ENCODE results near the gene CCDC148.

Gene CCDC148

GRCh38 chr2:158213773-158214172, 242.8 kb downstream of the CCDC148 start:
- Histone ChIP-seq H3K4me3 (ENCODE audit: low read length) (no peak overlapping the region), H3K9me2 (replicated peaks; ENCODE audit: control insufficient read depth, low read length) (no peaks in the 10 kb centered on the region), H4K20me1 (ENCODE audit: control insufficient read depth, insufficient read depth, low read depth, low read length) (no peaks in the 10 kb centered on the region), H3K79me2 (ENCODE audit: control insufficient read depth, low read length) (no peaks in the 10 kb centered on the region), H3F3A (ENCODE audit: control insufficient read depth, insufficient read depth) (no peaks in the 10 kb centered on the region), H3K27ac (ENCODE audit: low read depth, low read length) (no peak overlapping the region), H3K4me2 (ENCODE audit: low read length) (no peak overlapping the region), H3K36me3 (ENCODE audit: control insufficient read depth, low read length) (no peaks in the 10 kb centered on the region), H3K27me3 (ENCODE audit: control insufficient read depth, low read length) (no peaks in the 10 kb centered on the region), H3K9me3 (ENCODE audit: control insufficient read depth, insufficient read depth, low read length) (no peaks in the 10 kb centered on the region), H3K4me1 (ENCODE audit: control insufficient read depth, low read length) (peaks cover 8% of the 10 kb centered on the region)
- TF ChIP-seq CTCF (IDR thresholded peaks at IDR 0.05; ENCODE audit: low read depth, low read length, poor library complexity, severe bottlenecking) (no peak), EZH2phosphoT487 (IDR thresholded peaks at IDR 0.05; ENCODE audit: borderline replicate concordance, low read length) (no peak)

- TF ChIP-seq CTCF (IDR thresholded peaks at IDR 0.05; ENCODE audit: low read depth, low read length, poor library complexity, severe bottlenecking): no peak
- TF ChIP-seq EZH2phosphoT487 (IDR thresholded peaks at IDR 0.05; ENCODE audit: borderline replicate concordance, low read length): no peak
- Histone ChIP-seq H3K4me3 (ENCODE audit: low read length) (no peak overlapping the region), H3K27ac (ENCODE audit: low read depth, low read length) (no peak overlapping the region), H3K4me1 (ENCODE audit: control insufficient read depth, low read length) (peaks cover 8% of the 10 kb centered on the region), H3K36me3 (ENCODE audit: control insufficient read depth, low read length) (no peaks in the 10 kb centered on the region), H3K27me3 (ENCODE audit: control insufficient read depth, low read length) (no peaks in the 10 kb centered on the region), H3K9me2 (replicated peaks; ENCODE audit: control insufficient read depth, low read length) (no peaks in the 10 kb centered on the region), H3K4me2 (ENCODE audit: low read length) (no peak overlapping the region), H3K79me2 (ENCODE audit: control insufficient read depth, low read length) (no peaks in the 10 kb centered on the region), H3F3A (ENCODE audit: control insufficient read depth, insufficient read depth) (no peaks in the 10 kb centered on the region), H3K9me3 (ENCODE audit: control insufficient read depth, insufficient read depth, low read length) (no peaks in the 10 kb centered on the region), H4K20me1 (ENCODE audit: control insufficient read depth, insufficient read depth, low read depth, low read length) (no peaks in the 10 kb centered on the region)
Observed at GRCh38 chr2:158212301-158212700, 244.3 kb downstream of the CCDC148 start.

- TF ChIP-seq CTCF (IDR thresholded peaks at IDR 0.05; ENCODE audit: low read depth, low read length, poor library complexity, severe bottlenecking): no peak
- no peak for TF ChIP-seq EZH2phosphoT487 (IDR thresholded peaks at IDR 0.05; ENCODE audit: borderline replicate concordance, low read length)
- no peaks in the 10 kb centered on the region for H3K9me3 ChIP-seq (ENCODE audit: control insufficient read depth, insufficient read depth, low read length)
- no peak overlapping the region for H3K4me3 ChIP-seq (ENCODE audit: low read length)
- no peaks in the 10 kb centered on the region for H3F3A ChIP-seq (ENCODE audit: control insufficient read depth, insufficient read depth)
- no peaks in the 10 kb centered on the region for H3K27me3 ChIP-seq (ENCODE audit: control insufficient read depth, low read length)
- no peaks in the 10 kb centered on the region for H3K36me3 ChIP-seq (ENCODE audit: control insufficient read depth, low read length)
- H3K79me2 ChIP-seq (ENCODE audit: control insufficient read depth, low read length): no peaks in the 10 kb centered on the region
- no peak overlapping the region for H3K4me2 ChIP-seq (ENCODE audit: low read length)
- no peaks in the 10 kb centered on the region for H3K9me2 ChIP-seq (replicated peaks; ENCODE audit: control insufficient read depth, low read length)
- H3K4me1 ChIP-seq (ENCODE audit: control insufficient read depth, low read length): peaks cover 8% of the 10 kb centered on the region
- no peak overlapping the region for H3K27ac ChIP-seq (ENCODE audit: low read depth, low read length)
- H4K20me1 ChIP-seq (ENCODE audit: control insufficient read depth, insufficient read depth, low read depth, low read length): no peaks in the 10 kb centered on the region
Observed at GRCh38 chr2:158211502-158211901, 245.1 kb downstream of the CCDC148 start.

GRCh38 chr2:158207354-158207753, 249.2 kb downstream of the CCDC148 start:
- H3K36me3 ChIP-seq (ENCODE audit: control insufficient read depth, low read length): no peaks in the 10 kb centered on the region
- H3F3A ChIP-seq (ENCODE audit: control insufficient read depth, insufficient read depth): no peaks in the 10 kb centered on the region
- no peak overlapping the region for H3K4me3 ChIP-seq (ENCODE audit: low read length)
- no peaks in the 10 kb centered on the region for H3K79me2 ChIP-seq (ENCODE audit: control insufficient read depth, low read length)
- H3K27ac ChIP-seq (ENCODE audit: low read depth, low read length): no peak overlapping the region
- no peaks in the 10 kb centered on the region for H3K9me2 ChIP-seq (replicated peaks; ENCODE audit: control insufficient read depth, low read length)
- no peaks in the 10 kb centered on the region; the same call in 1 of the 2 replicates for H3K27me3 ChIP-seq (ENCODE audit: control insufficient read depth, low read length)
- H4K20me1 ChIP-seq (ENCODE audit: control insufficient read depth, insufficient read depth, low read depth, low read length): no peaks in the 10 kb centered on the region
- H3K4me2 ChIP-seq (ENCODE audit: low read length): no peak overlapping the region
- no peaks in the 10 kb centered on the region for H3K4me1 ChIP-seq (ENCODE audit: control insufficient read depth, low read length)
- H3K9me3 ChIP-seq (ENCODE audit: control insufficient read depth, insufficient read depth, low read length): no peaks in the 10 kb centered on the region
- no peak for TF ChIP-seq CTCF (IDR thresholded peaks at IDR 0.05; ENCODE audit: low read depth, low read length, poor library complexity, severe bottlenecking)
- TF ChIP-seq EZH2phosphoT487 (IDR thresholded peaks at IDR 0.05; ENCODE audit: borderline replicate concordance, low read length): no peak
